ENCODE measurements around the gene ARSB. TPM values are rescaled to one million over a fixed set of nuclear protein-coding genes. Genes with fewer than 3 reads are reported as not detected.

ARSB gene
- total RNA-seq, 1 experiment from 2014 or later, result 11.4 TPM

DNA sequence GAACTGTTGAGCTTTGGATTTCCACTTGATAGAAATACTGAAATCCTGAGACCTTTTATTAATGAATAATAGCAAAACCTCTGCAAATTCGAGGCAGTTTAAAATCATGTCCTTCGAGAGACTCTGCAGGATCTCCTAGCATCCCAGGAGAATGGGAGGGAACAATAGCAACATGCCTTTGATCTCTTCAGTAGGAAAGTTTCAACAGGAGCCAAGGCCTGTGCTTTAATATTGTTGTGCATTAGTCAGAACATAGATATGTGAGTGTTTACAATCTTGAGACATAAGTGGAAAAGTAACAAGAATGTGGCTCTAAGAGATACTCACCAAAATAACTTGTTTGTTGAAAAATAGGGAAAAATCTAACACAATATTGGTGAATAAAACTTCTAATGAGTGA is 253.2 kb downstream of the ARSB start:
- no peaks in the 10 kb centered on the region for H3K79me2 ChIP-seq (ENCODE audit: insufficient read depth, low read length)
- H4K5ac ChIP-seq (ENCODE audit: insufficient read length, low read depth, low read length), result no peak overlapping the region
- H3K18ac ChIP-seq (ENCODE audit: insufficient read length, low read depth, low read length), result no peak overlapping the region
- H2BK12ac ChIP-seq (ENCODE audit: insufficient read length, low read depth, low read length), result no peak overlapping the region
- no peak overlapping the region for H3T11ph ChIP-seq (ENCODE audit: low read length)
- no peak overlapping the region for H2BK20ac ChIP-seq (ENCODE audit: low read depth, low read length, poor library complexity, severe bottlenecking)
- Mint-ChIP-seq H3K9me3 (peaks cover 10 to 14% of the 10 kb centered on the region in 2 experiments), H3K27me3 (ENCODE audit: low read depth) (no peaks in the 10 kb centered on the region), H3K27ac (no peak overlapping the region), H3K4me3 (no peak overlapping the region), H3K4me1 (peaks cover 25 to 32% of the 10 kb centered on the region in 2 experiments), H3K36me3 (ENCODE audit: insufficient read depth in 1 of 3, low read depth in 3 of 3) (peaks cover 0 to 11% (median 2%) of the 10 kb centered on the region in 3 experiments; a peak in 4 of 7 replicates)
- no peak overlapping the region for H2BK120ac ChIP-seq (ENCODE audit: low read depth, low read length, poor library complexity, severe bottlenecking)
- no peak overlapping the region for H2BK5ac ChIP-seq (ENCODE audit: insufficient read length, low read length)
- WGBS (ENCODE audit: extremely low coverage, insufficient read length, low lambda C conversion rate), result no CpG with 5 or more reads among the region's 2 CpGs
- H3K9me3 ChIP-seq (ENCODE audit: control insufficient read depth, low read depth, low read length), result no peaks in the 10 kb centered on the region
- H4K20me1 ChIP-seq (ENCODE audit: control insufficient read depth, insufficient read depth, insufficient read length), result no peaks in the 10 kb centered on the region
- H3K14ac ChIP-seq (ENCODE audit: insufficient read depth, low read length), result no peak overlapping the region
- no peak overlapping the region for H4K8ac ChIP-seq (replicated peaks; ENCODE audit: insufficient read length, low read depth, low read length)
- DNase-seq, result no peak
- H3K4ac ChIP-seq (ENCODE audit: low read depth, low read length), result no peak overlapping the region
- H4K91ac ChIP-seq (ENCODE audit: insufficient read length, low read depth, low read length), result no peak overlapping the region
- TF ChIP-seq, protein P1, sequence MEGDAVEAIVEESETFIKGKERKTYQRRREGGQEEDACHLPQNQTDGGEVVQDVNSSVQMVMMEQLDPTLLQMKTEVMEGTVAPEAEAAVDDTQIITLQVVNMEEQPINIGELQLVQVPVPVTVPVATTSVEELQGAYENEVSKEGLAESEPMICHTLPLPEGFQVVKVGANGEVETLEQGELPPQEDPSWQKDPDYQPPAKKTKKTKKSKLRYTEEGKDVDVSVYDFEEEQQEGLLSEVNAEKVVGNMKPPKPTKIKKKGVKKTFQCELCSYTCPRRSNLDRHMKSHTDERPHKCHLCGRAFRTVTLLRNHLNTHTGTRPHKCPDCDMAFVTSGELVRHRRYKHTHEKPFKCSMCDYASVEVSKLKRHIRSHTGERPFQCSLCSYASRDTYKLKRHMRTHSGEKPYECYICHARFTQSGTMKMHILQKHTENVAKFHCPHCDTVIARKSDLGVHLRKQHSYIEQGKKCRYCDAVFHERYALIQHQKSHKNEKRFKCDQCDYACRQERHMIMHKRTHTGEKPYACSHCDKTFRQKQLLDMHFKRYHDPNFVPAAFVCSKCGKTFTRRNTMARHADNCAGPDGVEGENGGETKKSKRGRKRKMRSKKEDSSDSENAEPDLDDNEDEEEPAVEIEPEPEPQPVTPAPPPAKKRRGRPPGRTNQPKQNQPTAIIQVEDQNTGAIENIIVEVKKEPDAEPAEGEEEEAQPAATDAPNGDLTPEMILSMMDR (conservative IDR thresholded peaks at IDR 0.05), result no peak
- no peak overlapping the region for H3K56ac ChIP-seq (ENCODE audit: insufficient read length, low read depth, low read length)
- no peak overlapping the region for H2AK5ac ChIP-seq (ENCODE audit: insufficient read length, low read length)
- H3K23ac ChIP-seq (ENCODE audit: insufficient read length, low read depth, low read length), result no peak overlapping the region
- peaks cover 5% of the 10 kb centered on the region; the same call in 1 of the 2 replicates for H3K4me1 ChIP-seq (ENCODE audit: insufficient read depth, low read length)
- H2AFZ ChIP-seq (ENCODE audit: low read length), result no peak overlapping the region
- H2BK15ac ChIP-seq (ENCODE audit: low read depth, low read length), result no peak overlapping the region
- no peaks in the 10 kb centered on the region for H3K23me2 ChIP-seq (ENCODE audit: insufficient read length, low read depth, low read length, poor library complexity, severe bottlenecking)
- no peak overlapping the region for H3K4me2 ChIP-seq (ENCODE audit: insufficient read depth, insufficient read length, low read length)
- H3K27ac ChIP-seq (ENCODE audit: insufficient read length, low read depth, low read length), result no peak overlapping the region
- H3K9ac ChIP-seq (ENCODE audit: extremely low read depth, insufficient read length, low read length), result no peak overlapping the region
- H3K27me3 ChIP-seq (ENCODE audit: insufficient read depth, low read length), result no peaks in the 10 kb centered on the region
- no peaks in the 10 kb centered on the region for H3K79me1 ChIP-seq (ENCODE audit: insufficient read depth, low read depth, low read length, poor library complexity, severe bottlenecking)

Measured in H9 (cell line).